Activated T-cell treated with anti-CD3 and anti-CD28 coated beads, Interleukin-2, amount 50 U/mL, for 72 hours (primary cell): Measurements from ENCODE around the gene MTF1. TPM values are rescaled to one million over a fixed set of nuclear protein-coding genes. Genes with fewer than 3 reads are reported as not detected.

Experiments
- ATAC-seq, 2 donors: fragments of 150-1000 bp; cut with Tn5 transposase; replicated peaks in 1 of 2; 2 replicates each; pipeline ENCODE4 v1.10.0; 2021; ENCODE audit warnings: moderate library complexity in 2 of 2, mild to moderate bottlenecking in 1 of 2
- DNase-seq, 2 donors: peaks; one replicate each; pipeline ENCODE4 v3.0.0; 2021 to 2022; ENCODE audit warnings: mixed read lengths in 1 of 2
- H3K27ac Mint-ChIP-seq: one replicate; pipeline ENCODE4 v1.8.0; 2022; ENCODE audit warnings: mild to moderate bottlenecking, moderate library complexity, mixed read lengths
- H3K27me3 Mint-ChIP-seq: one replicate; pipeline ENCODE4 v1.8.0; 2022; ENCODE audit warnings: low read depth, mixed read lengths
- H3K36me3 Mint-ChIP-seq, 2 donors: one replicate each; pipeline ENCODE4 v1.8.0; 2022; ENCODE audit warnings: mixed read lengths in 2 of 2, mild to moderate bottlenecking in 1 of 2; ENCODE audit not compliant: insufficient read depth in 2 of 2
- H3K4me1 Mint-ChIP-seq: one replicate; pipeline ENCODE4 v1.8.0; 2022; ENCODE audit warnings: low read depth, mixed read lengths
- H3K4me3 Mint-ChIP-seq, 2 donors: one replicate each; pipeline ENCODE4 v1.8.0; 2022; ENCODE audit warnings: mild to moderate bottlenecking in 2 of 2, mixed read lengths in 2 of 2, moderate library complexity in 2 of 2
- H3K9me3 Mint-ChIP-seq, 2 donors: one replicate each; pipeline ENCODE4 v1.8.0; 2022; ENCODE audit warnings: mixed read lengths in 2 of 2
- total RNA-seq, 2 donors: library from RNA; stranded (reverse); gene quantifications; one replicate each; pipeline ENCODE4 v1.2.3, GENCODE V29; 2022

The MTF1 gene
- total RNA-seq, 2 donors from 2014 or later = 26.8 to 28.1 TPM

- H3K4me3 Mint-ChIP-seq = no peak overlapping the region
- DNase-seq (no peak), ATAC-seq (no peak)
- H3K4me1 Mint-ChIP-seq = peaks cover 37% of the 10 kb centered on the region
- H3K27me3 Mint-ChIP-seq = no peaks in the 10 kb centered on the region
- H3K36me3 Mint-ChIP-seq = peaks cover 0 to 12% of the 10 kb centered on the region in 2 donors
- no peak overlapping the region for H3K27ac Mint-ChIP-seq
- no peaks in the 10 kb centered on the region for H3K9me3 Mint-ChIP-seq
Observed at GRCh38 chr1:37841652-37842051, 17.7 kb downstream of the MTF1 start.

- H3K9me3 Mint-ChIP-seq = no peaks in the 10 kb centered on the region
- H3K27me3 Mint-ChIP-seq = no peaks in the 10 kb centered on the region
- ATAC-seq = no peak
- H3K36me3 Mint-ChIP-seq = peaks cover 0 to 12% of the 10 kb centered on the region in 2 donors
- no peak overlapping the region for H3K4me3 Mint-ChIP-seq
- DNase-seq = no peak
- H3K4me1 Mint-ChIP-seq = peaks cover 27% of the 10 kb centered on the region
- no peak overlapping the region for H3K27ac Mint-ChIP-seq
Observed at GRCh38 chr1:37840711-37841110, 18.7 kb downstream of the MTF1 start.

GRCh38 chr1:37839676-37840075 is 19.7 kb downstream of the MTF1 start:
- Mint-ChIP-seq H3K9me3 (no peaks in the 10 kb centered on the region), H3K27ac (no peak overlapping the region), H3K4me3 (no peak overlapping the region), H3K27me3 (no peaks in the 10 kb centered on the region), H3K36me3 (peaks cover under 1 to 10% of the 10 kb centered on the region in 2 donors), H3K4me1 (peaks cover 17% of the 10 kb centered on the region)
- DNase-seq = no peak
- no peak for ATAC-seq

- H3K9me3 Mint-ChIP-seq = no peaks in the 10 kb centered on the region
- H3K36me3 Mint-ChIP-seq = peaks cover 8 to 17% of the 10 kb centered on the region in 2 donors
Observed at GRCh38 chr1:37836788-37837187, 22.6 kb downstream of the MTF1 start.

GRCh38 chr1:37831809-37832208 is 27.6 kb downstream of the MTF1 start:
- H3K4me1 Mint-ChIP-seq = no peaks in the 10 kb centered on the region
- H3K9me3 Mint-ChIP-seq = no peaks in the 10 kb centered on the region
- no peak overlapping the region for H3K27ac Mint-ChIP-seq
- H3K36me3 Mint-ChIP-seq = peaks cover 8 to 23% of the 10 kb centered on the region in 2 donors
- no peaks in the 10 kb centered on the region for H3K27me3 Mint-ChIP-seq
- no peak overlapping the region for H3K4me3 Mint-ChIP-seq
- ATAC-seq = no peak
- DNase-seq = no peak

More at GRCh38 chr1:37836788-37837187, 22.6 kb downstream of the MTF1 start:
- Mint-ChIP-seq H3K4me1 (no peaks in the 10 kb centered on the region), H3K27ac (no peak overlapping the region), H3K4me3 (no peak overlapping the region), H3K27me3 (no peaks in the 10 kb centered on the region)
- DNase-seq (no peak), ATAC-seq (no peak)

- H3K4me3 Mint-ChIP-seq = no peak overlapping the region
- no peak overlapping the region for H3K27ac Mint-ChIP-seq
- peaks cover 8 to 23% of the 10 kb centered on the region in 2 donors for H3K36me3 Mint-ChIP-seq
- H3K9me3 Mint-ChIP-seq = no peaks in the 10 kb centered on the region
- no peaks in the 10 kb centered on the region for H3K27me3 Mint-ChIP-seq
- no peak for DNase-seq
- ATAC-seq = no peak
- no peaks in the 10 kb centered on the region for H3K4me1 Mint-ChIP-seq
Observed at GRCh38 chr1:37831109-37831508, 28.3 kb downstream of the MTF1 start.

GRCh38 chr1:37828410-37829074 is 30.9 kb downstream of the MTF1 start:
- H3K4me3 Mint-ChIP-seq = no peak overlapping the region
- no peaks in the 10 kb centered on the region for H3K9me3 Mint-ChIP-seq
- H3K27me3 Mint-ChIP-seq = no peaks in the 10 kb centered on the region
- DNase-seq = no peak
- H3K4me1 Mint-ChIP-seq = peaks cover 8% of the 10 kb centered on the region
- ATAC-seq = no peak
- H3K36me3 Mint-ChIP-seq = peaks cover 6 to 12% of the 10 kb centered on the region in 2 donors
- no peak overlapping the region for H3K27ac Mint-ChIP-seq

GRCh38 chr1:37825506-37825905 is 33.9 kb downstream of the MTF1 start:
- Mint-ChIP-seq H3K36me3 (peaks cover 4 to 11% of the 10 kb centered on the region in 2 donors), H3K27me3 (no peaks in the 10 kb centered on the region), H3K9me3 (no peaks in the 10 kb centered on the region), H3K4me1 (peaks cover 12% of the 10 kb centered on the region), H3K27ac (peak overlapping the region; percentile 86), H3K4me3 (no peak overlapping the region)
- DNase-seq (no peak), ATAC-seq (no peak)

- peaks cover 4 to 14% of the 10 kb centered on the region in 2 donors for H3K36me3 Mint-ChIP-seq
- ATAC-seq (no peak), DNase-seq (no peak)
- no peak overlapping the region for H3K4me3 Mint-ChIP-seq
- no peak overlapping the region for H3K27ac Mint-ChIP-seq
- H3K9me3 Mint-ChIP-seq = no peaks in the 10 kb centered on the region
- no peaks in the 10 kb centered on the region for H3K27me3 Mint-ChIP-seq
- H3K4me1 Mint-ChIP-seq = peaks cover 12% of the 10 kb centered on the region
Observed at GRCh38 chr1:37824001-37824400, 35.4 kb downstream of the MTF1 start.

- DNase-seq = peak in 1 of 2 donors; percentile 24
- Mint-ChIP-seq H3K4me1 (peaks cover 12% of the 10 kb centered on the region), H3K36me3 (peaks cover 4 to 13% of the 10 kb centered on the region in 2 donors)
Observed at GRCh38 chr1:37822906-37823815, 36.2 kb downstream of the MTF1 start.

GRCh38 chr1:37821481-37821880 is 37.9 kb downstream of the MTF1 start:
- Mint-ChIP-seq H3K27ac (no peak overlapping the region), H3K4me3 (no peak overlapping the region), H3K36me3 (peaks cover 4 to 16% of the 10 kb centered on the region in 2 donors), H3K27me3 (no peaks in the 10 kb centered on the region), H3K4me1 (peaks cover 12% of the 10 kb centered on the region), H3K9me3 (no peaks in the 10 kb centered on the region)
- no peak for ATAC-seq
- no peak for DNase-seq

More at GRCh38 chr1:37822906-37823815, 36.2 kb downstream of the MTF1 start:
- Mint-ChIP-seq H3K27ac (peak overlapping the region; percentile 78), H3K4me3 (peak overlapping the region in 1 of 2 donors; percentile 46), H3K27me3 (no peaks in the 10 kb centered on the region), H3K9me3 (no peaks in the 10 kb centered on the region)
- peak; percentile 55 to 80 for ATAC-seq

GRCh38 chr1:37817481-37817880 is 41.9 kb downstream of the MTF1 start:
- H3K4me1 Mint-ChIP-seq = peaks cover 5% of the 10 kb centered on the region
- H3K9me3 Mint-ChIP-seq = no peaks in the 10 kb centered on the region
- DNase-seq = no peak
- no peak overlapping the region for H3K27ac Mint-ChIP-seq
- peaks cover 0 to 20% of the 10 kb centered on the region in 2 donors for H3K36me3 Mint-ChIP-seq
- H3K4me3 Mint-ChIP-seq = no peak overlapping the region
- H3K27me3 Mint-ChIP-seq = no peaks in the 10 kb centered on the region
- no peak for ATAC-seq

- peaks cover 0 to 9% of the 10 kb centered on the region in 2 donors for H3K36me3 Mint-ChIP-seq
- H3K4me1 Mint-ChIP-seq = peaks cover 21% of the 10 kb centered on the region
- DNase-seq (no peak), ATAC-seq (no peak)
- H3K27ac Mint-ChIP-seq = peak overlapping the region; percentile 58
- no peaks in the 10 kb centered on the region for H3K27me3 Mint-ChIP-seq
- no peaks in the 10 kb centered on the region for H3K9me3 Mint-ChIP-seq
- H3K4me3 Mint-ChIP-seq = no peak overlapping the region
Observed at GRCh38 chr1:37814252-37814651, 45.1 kb downstream of the MTF1 start.
